Smooth muscle cell (in vitro differentiated cells): Measurements from ENCODE around the gene ERC1. TPM values are rescaled to one million over a fixed set of nuclear protein-coding genes. Genes with fewer than 3 reads are reported as not detected.

Source experiments
- DNase-seq: peaks from one replicate; lab custom pipeline; 2025; ENCODE audit not compliant: unreplicated experiment; lab: John Stamatoyannopoulos, UW
- H2AFZ ChIP-seq: fragments of 200-600 bp; sonication (generic); 2 replicates; pipeline ENCODE4 v1.6.0; 2016; ENCODE audit warnings: antibody characterized with exemption, low read depth, mild to moderate bottlenecking
- H3F3A ChIP-seq: fragments of 200-600 bp; sonication (generic); 2 replicates; pipeline ENCODE4 v1.6.0; 2017; ENCODE audit warnings: antibody characterized with exemption, low read depth
- H3K27ac ChIP-seq: fragments of 200-600 bp; sonication (generic); 2 replicates; pipeline ENCODE4 v1.5.1; 2016; ENCODE audit warnings: low read depth, mild to moderate bottlenecking
- H3K27me3 ChIP-seq: fragments of 200-600 bp; sonication (generic); 2 replicates; pipeline ENCODE4 v1.6.1; 2016; ENCODE audit warnings: low read depth, mild to moderate bottlenecking
- H3K36me3 ChIP-seq: fragments of 200-600 bp; sonication (generic); 2 replicates; pipeline ENCODE4 v1.5.1; 2016; ENCODE audit warnings: low read depth
- H3K4me1 ChIP-seq: fragments of 200-600 bp; sonication (generic); 2 replicates; pipeline ENCODE4 v1.5.1; 2016; ENCODE audit warnings: low read depth
- H3K4me2 ChIP-seq: fragments of 200-600 bp; sonication (generic); 2 replicates; pipeline ENCODE4 v1.6.0; 2016; ENCODE audit warnings: mild to moderate bottlenecking
- H3K4me3 ChIP-seq: fragments of 200-600 bp; sonication (generic); 2 replicates; pipeline ENCODE4 v1.5.1; 2016; ENCODE audit warnings: mild to moderate bottlenecking
- H3K79me2 ChIP-seq: fragments of 200-600 bp; sonication (generic); 2 replicates; pipeline ENCODE4 v1.6.0; 2016; ENCODE audit warnings: low read depth, mild to moderate bottlenecking
- H3K9ac ChIP-seq: fragments of 200-600 bp; sonication (generic); 2 replicates; pipeline ENCODE4 v1.6.0; 2016; ENCODE audit warnings: low read depth
- H3K9me3 ChIP-seq: fragments of 200-600 bp; sonication (generic); replicated peaks from 2 replicates; pipeline ENCODE4 v1.5.1; 2016; ENCODE audit warnings: low read depth
- H4K20me1 ChIP-seq: fragments of 200-600 bp; sonication (generic); 2 replicates; pipeline ENCODE4 v1.6.0; 2016; ENCODE audit warnings: low read depth
- WGBS: methylation state at CpG from one replicate; pipeline ENCODE4 v1.1.7; 2016; ENCODE audit warnings: low lambda C conversion rate; 5-methylcytosine and 5-hydroxymethylcytosine counted together
- polyA plus RNA-seq: library from polyadenylated mRNA; unstranded; fragments of >200 nt; fragmentation: Nextera tagmentation; extraction: Ambion mirVana; gene quantifications from 2 replicates; pipeline ENCODE4 v1.2.1, GENCODE V29; 2016
- total RNA-seq: library from RNA; depleted of rRNA; stranded (reverse); fragments of >200 nt; gene quantifications from 2 replicates; pipeline ENCODE4 v1.2.3, GENCODE V29; 2014
- TF ChIP-seq, protein P1 (sequence below): fragments of 200-600 bp; sonication (generic); IDR thresholded peaks from 2 replicates; pipeline ENCODE4 v1.5.1; 2017; ENCODE audit warnings: borderline replicate concordance, mild to moderate bottlenecking, antibody characterized with exemption; ENCODE audit not compliant: insufficient read depth, poor library complexity, severe bottlenecking

ERC1 gene
- total RNA-seq (17.6 and 39.2 TPM in 2 replicates), polyA plus RNA-seq (13.8 and 22.9 TPM in 2 replicates)

DNA sequence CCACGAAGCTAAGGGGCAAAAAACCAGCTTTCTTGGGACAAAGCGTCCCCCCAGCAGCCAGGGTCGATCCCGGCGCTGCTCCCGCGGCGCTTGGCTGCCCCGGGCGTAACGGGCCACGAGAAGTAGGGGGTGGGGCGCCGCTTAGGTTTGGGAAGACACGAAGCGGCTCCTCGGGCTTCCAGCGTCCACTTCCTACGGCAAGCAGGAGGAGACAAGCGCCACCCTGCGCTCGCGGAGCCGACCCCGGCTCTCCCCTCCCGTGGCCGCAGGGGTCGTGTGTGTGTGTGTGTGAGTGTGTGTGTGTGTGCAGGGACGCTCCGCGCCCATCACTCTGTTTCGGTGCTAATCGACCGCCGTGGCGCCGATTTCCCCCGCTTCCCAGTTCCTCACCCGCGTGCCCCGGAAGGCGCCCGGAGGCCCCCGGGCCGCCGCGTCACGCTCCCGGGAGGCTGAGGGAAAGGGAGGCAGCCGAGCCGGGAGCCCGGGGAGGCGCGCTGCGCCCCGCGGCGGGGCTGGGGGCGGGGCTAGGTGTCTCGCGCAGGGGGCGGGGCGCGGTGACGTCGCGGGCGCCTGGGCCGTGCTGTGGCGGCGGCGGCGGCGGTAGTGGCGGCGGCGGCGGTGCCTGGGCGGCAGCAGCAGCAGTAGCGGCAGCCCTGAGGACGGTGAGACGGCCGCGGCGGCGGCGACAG lies at the start of gene ERC1:
Gene ERC1 (plus strand): TSS at position 563 of the 689 bp plus-strand sequence. CDS start 36,681 bp downstream, outside the sequence.
- DNase-seq, result peak; percentile 87
- H2AFZ ChIP-seq, result peak within 1 kb of the TSS; percentile 89
- H3K9me3 ChIP-seq, result no peaks in the 10 kb centered on the region
- peaks cover 28% of the 10 kb centered on the region for H3K4me1 ChIP-seq
- H3K4me3 ChIP-seq, result peak within 1 kb of the TSS; percentile 95
- TF ChIP-seq, protein P1, sequence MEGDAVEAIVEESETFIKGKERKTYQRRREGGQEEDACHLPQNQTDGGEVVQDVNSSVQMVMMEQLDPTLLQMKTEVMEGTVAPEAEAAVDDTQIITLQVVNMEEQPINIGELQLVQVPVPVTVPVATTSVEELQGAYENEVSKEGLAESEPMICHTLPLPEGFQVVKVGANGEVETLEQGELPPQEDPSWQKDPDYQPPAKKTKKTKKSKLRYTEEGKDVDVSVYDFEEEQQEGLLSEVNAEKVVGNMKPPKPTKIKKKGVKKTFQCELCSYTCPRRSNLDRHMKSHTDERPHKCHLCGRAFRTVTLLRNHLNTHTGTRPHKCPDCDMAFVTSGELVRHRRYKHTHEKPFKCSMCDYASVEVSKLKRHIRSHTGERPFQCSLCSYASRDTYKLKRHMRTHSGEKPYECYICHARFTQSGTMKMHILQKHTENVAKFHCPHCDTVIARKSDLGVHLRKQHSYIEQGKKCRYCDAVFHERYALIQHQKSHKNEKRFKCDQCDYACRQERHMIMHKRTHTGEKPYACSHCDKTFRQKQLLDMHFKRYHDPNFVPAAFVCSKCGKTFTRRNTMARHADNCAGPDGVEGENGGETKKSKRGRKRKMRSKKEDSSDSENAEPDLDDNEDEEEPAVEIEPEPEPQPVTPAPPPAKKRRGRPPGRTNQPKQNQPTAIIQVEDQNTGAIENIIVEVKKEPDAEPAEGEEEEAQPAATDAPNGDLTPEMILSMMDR, result no peak
- H3K4me2 ChIP-seq, result peak within 1 kb of the TSS; percentile 89
- H3F3A ChIP-seq, result peaks cover 9% of the 10 kb centered on the region
- WGBS, result under 1% methylated on average over 57 of the region's 87 CpGs
- H3K27me3 ChIP-seq, result no peaks in the 10 kb centered on the region
- H3K79me2 ChIP-seq, result peaks cover 47% of the 10 kb centered on the region
- no peaks in the 10 kb centered on the region for H3K36me3 ChIP-seq
- H3K27ac ChIP-seq, result peak within 1 kb of the TSS; percentile 92
- peaks cover 25% of the 10 kb centered on the region for H4K20me1 ChIP-seq
- H3K9ac ChIP-seq, result peak within 1 kb of the TSS; percentile 88

DNA sequence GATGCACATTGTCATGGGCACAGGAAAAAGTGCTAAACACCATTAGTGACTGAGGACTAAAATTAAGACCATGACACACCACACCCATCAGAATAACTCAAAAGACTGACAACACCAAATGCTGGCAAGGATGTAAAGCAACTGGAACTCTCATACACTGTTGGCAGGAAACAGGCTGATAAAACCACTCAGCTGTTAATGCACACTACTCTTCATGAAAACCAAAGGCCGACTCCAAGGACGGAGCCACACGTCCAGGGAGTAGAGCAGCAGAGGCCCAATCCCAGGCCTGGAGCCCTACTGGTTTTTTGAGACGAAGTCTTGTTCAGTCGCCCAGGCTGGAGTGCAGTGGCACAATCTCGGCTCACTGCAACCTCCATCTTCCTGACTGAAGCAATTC lies 48.0 kb upstream of the ERC1 start:
- peaks cover under 1% of the 10 kb centered on the region for H3K4me1 ChIP-seq
- no peaks in the 10 kb centered on the region for H3K9me3 ChIP-seq
- H3K9ac ChIP-seq, result no peak overlapping the region
- H3K4me3 ChIP-seq, result no peak overlapping the region
- H4K20me1 ChIP-seq, result no peaks in the 10 kb centered on the region
- no peak for DNase-seq
- H3K36me3 ChIP-seq, result no peaks in the 10 kb centered on the region
- no peaks in the 10 kb centered on the region for H3F3A ChIP-seq
- no peak overlapping the region for H3K27ac ChIP-seq
- WGBS, result over 99% methylated on average over 6 of the region's 6 CpGs
- H3K4me2 ChIP-seq, result no peak overlapping the region
- H2AFZ ChIP-seq, result no peak overlapping the region
- H3K79me2 ChIP-seq, result peaks cover 33% of the 10 kb centered on the region
- no peaks in the 10 kb centered on the region for H3K27me3 ChIP-seq
- TF ChIP-seq, protein P1, result no peak

- H3K27ac ChIP-seq, result no peak overlapping the region
- H3K36me3 ChIP-seq, result no peaks in the 10 kb centered on the region
- no peak overlapping the region for H3K4me3 ChIP-seq
- H3F3A ChIP-seq, result no peaks in the 10 kb centered on the region
- no peaks in the 10 kb centered on the region for H4K20me1 ChIP-seq
- H3K4me2 ChIP-seq, result no peak overlapping the region
- H3K27me3 ChIP-seq, result no peaks in the 10 kb centered on the region
- TF ChIP-seq, protein P1, result no peak
- H2AFZ ChIP-seq, result no peak overlapping the region
- H3K4me1 ChIP-seq, result peaks cover 6% of the 10 kb centered on the region
- no peak overlapping the region for H3K9ac ChIP-seq
- H3K9me3 ChIP-seq, result no peaks in the 10 kb centered on the region
- WGBS, result 94% methylated on average over 7 of the region's 7 CpGs
- H3K79me2 ChIP-seq, result peaks cover 32% of the 10 kb centered on the region
- no peak for DNase-seq
Observed at GRCh38 chr12:944211-944610, 46.8 kb upstream of the ERC1 start.

DNA sequence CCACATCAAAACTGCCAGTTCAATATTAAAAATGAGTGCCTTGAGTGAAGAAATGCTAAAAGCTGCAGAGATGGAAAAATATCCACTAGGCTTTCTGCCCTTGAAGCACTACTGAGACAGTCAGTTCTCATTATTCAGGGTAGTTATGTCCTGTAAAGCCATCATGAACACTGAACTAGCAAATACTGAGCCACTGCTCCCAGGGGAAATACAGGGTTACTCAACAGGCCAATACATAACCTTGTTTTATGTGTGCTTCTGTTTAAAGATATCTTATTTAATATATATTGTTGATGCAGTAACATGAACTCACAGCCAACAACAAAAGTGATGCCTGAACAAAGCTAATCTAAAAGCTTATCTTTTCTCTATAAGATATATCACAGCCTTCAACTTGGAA lies 44.8 kb upstream of the ERC1 start:
- Histone ChIP-seq H3F3A (no peaks in the 10 kb centered on the region), H3K4me3 (no peak overlapping the region), H3K9me3 (no peaks in the 10 kb centered on the region), H3K27me3 (no peaks in the 10 kb centered on the region), H3K4me2 (no peak overlapping the region), H4K20me1 (no peaks in the 10 kb centered on the region), H3K79me2 (peaks cover 32% of the 10 kb centered on the region), H3K36me3 (no peaks in the 10 kb centered on the region), H3K27ac (peak overlapping the region; percentile 51), H3K4me1 (peaks cover 6% of the 10 kb centered on the region), H2AFZ (no peak overlapping the region), H3K9ac (no peak overlapping the region)
- TF ChIP-seq, protein P1, result no peak
- no peak for DNase-seq
